Stimulated activated CD8-positive, alpha-beta memory T cell treated with anti-CD3 and anti-CD28 coated beads, Interleukin-7, amount 100 ng/mL, for 4 hours (primary cell): Measurements from ENCODE around the gene BACE2.

Source experiments
- DNase-seq, 2 donors: peaks; one replicate each; pipeline ENCODE4 v3.0.0-alpha.2; 2020; ENCODE audit warnings: low read depth in 2 of 2

BACE2 gene

DNA sequence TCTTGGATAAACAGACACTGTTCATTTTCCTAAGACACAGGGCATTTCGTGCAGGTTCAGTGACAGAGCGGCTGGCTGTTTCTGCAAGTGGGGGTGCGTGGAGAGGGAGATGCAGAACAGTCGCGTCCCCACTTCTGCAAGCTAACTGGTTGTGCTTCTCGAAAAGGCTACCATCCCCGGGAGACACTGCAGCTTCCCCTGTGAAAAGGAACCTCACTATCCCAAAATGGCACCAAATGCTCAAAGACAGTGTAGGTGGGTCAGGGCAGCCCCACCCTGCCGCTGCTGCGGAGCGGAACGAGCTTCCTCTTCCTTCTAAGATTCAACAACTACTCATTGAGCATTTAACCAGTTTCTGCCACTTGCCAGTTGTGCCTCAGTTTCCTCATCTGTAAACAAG lies 19.2 kb upstream of the BACE2 start:
- DNase-seq: no peak

DNA sequence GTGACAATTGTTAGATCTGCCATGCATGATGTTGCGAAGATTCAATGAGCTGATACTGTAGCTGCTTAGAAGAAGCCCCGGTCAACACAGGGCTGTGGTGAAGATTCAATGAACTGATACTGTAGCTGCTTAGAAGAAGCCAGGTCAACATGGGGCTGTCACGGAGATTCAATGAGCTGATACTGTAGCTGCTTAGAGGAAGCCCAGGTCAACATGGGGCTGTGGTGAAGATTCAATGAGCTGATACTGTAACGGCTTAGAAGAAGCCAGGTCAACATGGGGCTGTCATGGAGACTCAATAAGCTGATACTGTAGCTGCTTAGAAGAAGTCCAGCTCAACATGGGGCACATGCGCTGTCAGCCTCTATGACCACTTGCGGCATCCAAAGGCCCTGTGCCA lies 18.8 kb upstream of the BACE2 start:
- no peak for DNase-seq

DNA sequence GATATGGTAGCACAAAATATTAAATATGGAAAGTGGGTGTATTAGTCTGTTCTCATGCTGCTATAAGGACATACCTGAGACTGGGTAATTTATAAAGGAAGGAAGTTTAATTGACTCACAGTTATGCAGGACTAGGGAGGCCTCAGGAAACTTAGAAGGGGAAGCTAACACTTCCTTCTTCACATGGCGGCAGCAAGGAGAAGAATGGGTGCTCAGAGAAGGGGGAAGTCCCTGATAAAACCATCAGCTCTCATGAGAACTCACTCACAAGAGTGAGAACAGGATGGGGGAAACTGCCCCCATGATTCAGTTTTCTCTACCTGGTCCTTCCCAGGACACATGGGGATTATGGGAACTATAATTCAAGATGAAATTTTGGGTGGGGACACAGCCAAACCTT lies 15.8 kb upstream of the BACE2 start:
- no peak for DNase-seq

DNA sequence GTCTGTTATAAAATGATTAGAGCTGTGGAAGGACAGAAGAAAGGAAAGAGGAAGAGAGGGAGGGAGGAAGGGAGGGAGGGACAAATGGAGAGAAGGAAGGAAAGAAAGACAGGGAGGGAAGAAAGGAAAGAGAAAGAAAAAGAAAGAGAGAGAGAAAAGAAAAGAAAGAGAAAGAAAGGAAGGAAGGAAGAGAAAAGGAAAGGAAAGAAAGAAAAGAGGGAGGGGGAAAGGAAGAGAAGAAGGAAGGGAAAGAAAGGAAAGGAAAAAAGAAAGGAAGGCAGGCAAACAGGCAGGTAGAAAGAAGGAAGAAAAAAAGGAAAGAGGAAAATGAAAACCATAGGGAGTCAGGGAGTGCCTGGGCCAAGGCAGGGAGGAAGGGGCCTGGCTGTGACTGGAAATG lies 14.5 kb upstream of the BACE2 start:
- no peak for DNase-seq

DNA sequence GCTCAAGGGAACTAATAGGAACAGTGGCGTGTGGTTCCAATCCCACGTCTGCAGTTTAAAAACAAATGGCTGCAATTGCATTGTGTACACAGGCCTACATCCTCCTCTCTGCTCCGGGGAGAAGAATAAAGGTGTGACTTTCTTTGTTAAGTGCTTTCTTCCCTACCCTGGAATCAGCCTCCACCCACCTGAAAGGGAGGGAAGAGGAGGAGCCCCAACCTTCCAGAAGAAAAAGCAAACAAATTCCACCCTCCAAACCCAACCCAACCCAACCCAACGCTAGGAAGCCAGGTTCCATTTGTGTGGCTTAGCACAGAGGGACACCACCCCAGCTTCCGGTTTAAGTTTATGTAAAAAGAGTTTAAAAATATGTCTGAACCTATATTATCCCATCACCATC lies 11.8 kb upstream of the BACE2 start:
- no peak for DNase-seq

DNA sequence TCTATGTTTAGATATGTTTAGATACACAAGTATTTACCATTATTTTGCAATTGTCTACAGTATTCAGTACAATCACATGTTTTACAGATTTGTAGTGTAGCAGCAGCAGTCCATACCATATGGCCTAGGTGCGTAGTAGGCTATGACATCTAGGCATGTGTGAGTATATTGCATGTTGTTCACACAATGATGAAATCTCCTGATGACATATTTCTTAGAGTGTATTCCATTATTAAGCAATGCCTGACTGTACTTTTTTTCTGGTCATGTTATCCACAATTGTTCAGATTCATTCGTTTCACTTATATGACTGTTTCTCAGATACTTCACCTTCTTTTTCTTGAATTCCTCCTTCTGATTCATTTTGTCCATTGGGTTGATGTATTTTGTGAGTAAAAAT lies 9.9 kb upstream of the BACE2 start:
- DNase-seq: no peak

DNA sequence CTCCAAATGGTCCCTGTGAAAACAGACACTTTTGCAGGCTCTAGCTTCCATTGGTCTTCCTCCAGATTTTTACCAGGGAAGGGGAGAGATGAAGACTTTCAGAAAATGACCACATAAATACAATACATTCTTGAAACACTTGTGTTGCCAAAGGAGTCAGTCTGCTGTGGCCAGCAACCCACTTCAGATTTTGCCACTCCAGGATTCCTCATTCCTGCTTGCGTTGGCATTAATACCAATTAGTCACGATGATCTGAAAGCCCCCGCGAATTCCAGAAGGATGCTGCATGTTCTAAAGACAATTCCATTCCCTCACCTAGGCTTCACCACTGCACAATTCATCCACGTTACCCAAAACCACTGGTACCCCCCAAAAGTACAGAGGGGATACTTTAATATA lies 7.9 kb upstream of the BACE2 start:
- no peak for DNase-seq

DNA sequence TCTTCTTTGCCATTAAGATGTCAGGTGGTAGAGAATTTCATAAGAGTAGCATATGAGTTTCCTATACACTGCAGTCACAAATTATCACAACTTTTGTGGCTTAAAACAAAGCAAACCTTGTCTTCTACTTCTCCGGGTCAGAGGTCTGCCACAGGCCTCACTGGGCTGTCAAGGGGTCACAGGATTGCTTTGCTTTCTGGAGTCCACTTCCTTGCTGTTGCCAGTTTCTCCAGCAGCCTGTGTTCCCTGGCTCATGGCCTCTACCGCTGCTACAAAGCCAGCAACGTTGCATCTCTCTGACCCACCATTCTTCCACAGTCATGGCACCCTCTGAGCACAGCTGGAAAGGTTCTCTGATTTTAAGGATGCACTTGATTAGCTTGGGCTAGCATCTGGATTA lies 6.5 kb upstream of the BACE2 start:
- DNase-seq: no peak

DNA sequence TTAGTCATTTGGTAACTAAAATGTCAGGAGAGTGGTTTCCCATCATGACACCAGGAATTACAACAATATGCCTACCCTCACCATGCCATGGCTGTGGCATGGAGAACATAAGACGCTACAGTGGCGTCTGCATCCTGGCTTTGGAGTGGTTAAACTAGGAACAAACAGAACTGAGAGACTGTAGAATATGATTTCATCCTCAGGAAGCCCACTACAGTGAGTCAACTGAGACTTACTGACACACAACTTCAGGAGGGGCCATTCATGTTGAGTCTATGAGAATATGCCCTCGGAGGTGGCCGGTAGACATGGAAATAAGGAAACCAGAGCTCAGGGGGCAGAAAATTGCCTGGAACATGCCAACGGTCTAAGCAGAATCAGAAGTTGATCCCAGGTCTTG lies 5.9 kb upstream of the BACE2 start:
- DNase-seq: no peak

DNA sequence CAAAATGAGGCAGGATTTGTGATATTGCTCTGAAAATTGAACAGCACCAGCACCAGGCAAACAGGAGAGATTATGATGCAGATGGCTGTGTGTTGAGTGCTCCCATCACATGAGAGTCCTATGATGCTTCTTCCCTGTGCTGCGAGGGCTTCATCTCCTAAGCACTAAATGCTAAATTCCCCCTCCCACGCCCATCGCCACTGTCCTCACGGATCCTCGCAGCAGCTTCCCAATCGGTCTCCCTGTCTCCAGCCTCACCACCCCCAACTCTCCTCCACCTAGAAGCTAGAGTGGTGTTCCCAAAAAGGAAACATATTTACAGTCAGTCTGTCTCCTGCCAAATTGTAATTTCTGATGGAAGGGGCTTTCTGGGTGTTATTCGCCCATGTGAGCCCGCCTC lies 4.9 kb upstream of the BACE2 start:
- no peak for DNase-seq

DNA sequence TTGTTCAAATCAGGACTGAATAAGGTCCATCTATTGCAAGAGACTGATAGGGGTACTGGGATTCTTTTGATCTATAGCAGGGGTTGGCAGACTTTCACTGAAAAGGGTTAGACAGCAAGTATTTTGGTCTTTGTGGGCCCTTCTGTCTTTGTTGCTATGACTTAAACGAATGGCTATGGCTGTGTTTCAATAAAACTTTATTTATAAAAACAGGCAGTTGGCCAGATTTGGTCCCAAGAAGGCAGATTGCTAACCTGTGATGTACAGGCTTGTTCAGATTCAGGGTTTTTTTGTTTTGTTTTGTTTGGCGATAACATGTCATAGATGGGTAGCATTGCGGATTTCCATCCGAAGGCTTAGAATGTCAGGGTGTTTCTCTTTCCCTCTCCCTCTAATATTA lies 3.9 kb upstream of the BACE2 start:
- DNase-seq: no peak

DNA sequence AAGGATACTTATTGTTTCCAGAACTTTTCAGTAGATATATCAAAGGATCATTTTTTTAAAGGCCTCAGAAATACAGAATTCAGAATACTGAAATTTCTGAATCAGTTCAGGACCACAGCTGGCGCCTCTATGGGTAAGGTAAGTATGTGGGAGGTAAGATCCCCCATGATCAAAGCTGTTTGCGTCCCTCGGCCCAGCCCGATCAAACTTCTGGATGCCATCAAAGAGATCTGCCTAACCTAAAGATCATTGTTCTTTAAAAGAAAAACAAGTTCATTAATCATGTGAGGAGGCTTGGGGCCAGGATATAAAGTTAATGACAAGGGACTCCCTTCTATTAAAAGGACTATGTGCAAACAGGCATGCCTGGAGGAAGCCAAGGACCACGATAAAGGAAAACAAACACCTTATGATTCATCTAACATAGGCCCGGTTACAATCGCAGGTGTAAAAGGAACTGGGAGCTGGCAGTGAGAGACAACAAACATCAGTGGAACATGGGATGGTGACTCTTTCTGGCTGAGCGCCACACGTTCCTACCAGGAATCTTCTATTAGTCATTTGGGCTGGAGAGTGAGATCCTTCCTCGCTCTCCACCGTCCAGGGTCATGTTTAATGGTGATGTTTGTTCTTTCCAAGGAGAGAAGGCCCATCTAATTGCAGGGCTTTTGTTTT lies 2.8 kb upstream of the BACE2 start:
- DNase-seq: no peak

DNA sequence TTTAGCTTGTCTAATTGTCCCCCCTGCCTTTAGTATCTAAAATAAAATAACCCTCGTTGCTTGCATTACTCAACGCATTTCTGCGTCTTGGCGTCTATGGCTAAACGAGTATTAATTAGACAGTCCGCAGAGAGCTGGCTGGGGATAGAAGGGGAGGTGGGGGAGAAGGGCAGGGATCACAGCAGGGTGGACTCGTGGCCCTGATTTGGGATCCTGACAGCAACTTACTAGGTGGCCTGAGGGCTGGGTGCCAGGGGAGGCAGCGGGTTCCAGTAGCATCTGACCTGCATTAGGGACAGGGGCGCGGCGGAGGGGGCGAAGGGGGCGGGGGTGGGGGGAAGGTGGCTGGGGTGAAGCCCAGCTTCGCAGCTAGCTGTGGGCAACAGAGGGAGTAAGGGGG lies 1.1 kb upstream of the BACE2 start:
- DNase-seq: no peak

DNA sequence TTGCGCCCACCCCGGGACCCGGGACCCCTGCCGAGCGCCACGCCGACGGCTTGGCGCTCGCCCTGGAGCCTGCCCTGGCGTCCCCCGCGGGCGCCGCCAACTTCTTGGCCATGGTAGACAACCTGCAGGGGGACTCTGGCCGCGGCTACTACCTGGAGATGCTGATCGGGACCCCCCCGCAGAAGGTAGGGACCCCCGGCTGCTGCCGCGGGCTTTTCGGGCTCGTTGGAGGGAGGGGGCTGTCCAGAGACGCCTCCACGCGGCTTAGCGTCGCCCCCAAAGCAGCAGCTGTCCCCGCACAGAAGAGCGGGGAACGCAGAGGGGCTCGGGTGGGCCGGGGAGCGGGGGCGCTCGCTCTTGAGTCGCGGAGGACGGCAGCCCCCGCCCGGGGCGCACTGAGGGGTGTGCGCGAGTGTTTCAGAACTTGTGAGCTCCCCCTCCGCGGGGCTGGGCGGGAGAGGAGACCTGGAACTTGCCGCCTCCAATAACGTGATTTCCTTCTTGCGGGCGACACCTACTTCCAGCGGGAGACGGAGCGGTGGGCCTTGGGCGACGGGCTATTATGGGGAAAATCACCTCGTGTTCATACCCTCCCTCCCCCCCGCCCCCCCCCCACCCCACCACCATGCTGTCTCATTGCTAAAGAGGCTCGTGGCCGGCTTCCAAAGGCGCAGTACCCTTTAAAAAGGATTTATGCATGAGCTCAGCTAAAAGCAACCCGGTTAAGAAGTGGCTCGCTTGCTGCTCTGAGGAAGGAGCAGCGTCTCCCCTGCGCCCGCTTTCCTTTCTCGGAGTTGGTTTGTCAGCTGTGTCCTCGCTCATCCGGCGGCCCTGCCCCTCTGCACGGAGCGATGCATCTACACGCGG lies 664 bp downstream of the BACE2 start:
- DNase-seq: no peak

DNA sequence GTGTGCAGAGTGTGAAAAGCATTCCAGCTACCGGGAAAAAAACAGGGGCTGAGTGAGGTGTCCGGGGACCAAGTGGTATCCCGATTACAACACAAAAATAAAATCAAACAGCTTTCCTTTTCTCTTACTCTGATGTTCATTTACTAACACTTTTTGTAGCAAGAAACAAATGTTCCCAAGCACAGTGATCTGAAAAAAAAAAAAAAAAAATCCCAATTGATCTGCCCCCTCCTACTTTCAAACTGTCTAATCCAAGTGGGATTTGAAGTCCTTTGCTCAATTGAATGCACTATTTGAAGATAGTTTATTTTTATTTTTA lies 1.3 kb downstream of the BACE2 start:
- no peak for DNase-seq

DNA sequence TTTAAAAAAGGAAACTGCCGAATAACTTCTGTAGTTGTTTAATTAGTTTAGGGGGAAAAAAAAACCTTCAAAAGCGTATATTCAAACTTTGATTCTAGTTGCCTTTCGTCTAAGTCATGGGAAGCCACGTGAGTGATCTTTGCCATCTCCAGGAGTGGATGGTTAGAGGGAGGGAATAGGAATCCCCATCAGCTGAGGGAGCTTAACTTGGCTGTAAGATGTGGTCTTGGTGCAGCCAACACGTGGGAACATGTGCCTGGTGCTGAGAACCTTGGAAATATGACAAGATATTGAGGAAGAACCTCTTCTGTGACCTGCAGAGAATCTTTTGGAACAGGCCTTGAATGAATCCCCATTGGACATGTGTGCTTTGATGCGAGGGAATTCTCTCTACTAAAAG lies 1.7 kb downstream of the BACE2 start:
- DNase-seq: no peak

DNA sequence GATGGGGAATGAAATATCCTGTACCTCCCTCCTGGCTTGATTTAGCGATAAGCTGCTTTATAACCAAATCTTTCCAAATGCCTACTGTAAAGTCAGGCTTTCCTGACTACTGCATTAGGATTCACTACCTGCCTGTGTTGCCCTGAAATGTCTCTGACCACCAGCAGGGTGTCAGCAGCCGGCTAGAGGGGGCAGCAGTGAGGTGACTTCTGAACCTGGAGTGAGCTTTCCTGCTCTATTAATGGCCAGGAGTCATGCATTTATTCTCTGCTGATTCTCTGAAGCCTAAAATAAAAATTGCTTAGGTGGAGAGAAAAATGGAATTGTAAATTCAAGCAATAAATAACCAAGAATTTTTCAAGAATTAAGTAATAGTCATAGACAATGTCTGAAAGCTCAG lies 2.5 kb downstream of the BACE2 start:
- DNase-seq: no peak

DNA sequence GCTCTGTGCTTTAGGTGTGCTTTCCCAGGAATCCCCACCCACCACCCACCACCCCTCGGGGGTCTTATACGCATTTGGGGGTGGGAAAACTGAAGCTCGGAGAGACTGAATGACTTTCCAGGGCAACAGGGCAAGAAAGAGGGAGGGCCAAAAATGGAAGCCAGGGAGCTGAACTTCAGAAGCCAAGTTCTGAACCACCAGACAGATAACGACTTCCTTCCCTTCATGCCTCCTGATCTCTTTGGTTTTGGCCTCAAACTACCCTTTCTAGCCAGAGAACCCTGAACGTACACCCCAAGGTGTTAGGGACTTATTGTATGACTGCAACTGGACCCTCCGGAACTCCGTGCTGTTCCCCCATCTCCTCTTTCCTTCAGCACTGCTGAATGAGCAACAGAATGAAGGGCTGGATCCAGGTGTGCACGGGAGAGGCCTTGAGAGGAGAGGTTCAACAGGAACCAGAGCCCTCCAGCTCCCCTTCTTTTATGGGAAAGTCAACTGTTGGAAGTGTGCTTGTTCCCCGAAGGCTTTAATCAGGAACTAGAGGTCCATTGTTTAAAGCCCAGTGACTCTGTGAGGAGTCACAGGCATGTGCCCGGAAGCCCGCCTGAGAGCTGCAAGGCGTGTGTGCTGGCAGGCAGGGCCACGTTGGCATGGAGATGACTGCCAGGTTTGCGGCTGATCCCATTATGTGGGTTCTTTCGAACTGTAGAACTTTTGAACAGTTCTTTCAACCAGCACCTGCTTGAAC lies 3.1 kb downstream of the BACE2 start:
- no peak for DNase-seq

DNA sequence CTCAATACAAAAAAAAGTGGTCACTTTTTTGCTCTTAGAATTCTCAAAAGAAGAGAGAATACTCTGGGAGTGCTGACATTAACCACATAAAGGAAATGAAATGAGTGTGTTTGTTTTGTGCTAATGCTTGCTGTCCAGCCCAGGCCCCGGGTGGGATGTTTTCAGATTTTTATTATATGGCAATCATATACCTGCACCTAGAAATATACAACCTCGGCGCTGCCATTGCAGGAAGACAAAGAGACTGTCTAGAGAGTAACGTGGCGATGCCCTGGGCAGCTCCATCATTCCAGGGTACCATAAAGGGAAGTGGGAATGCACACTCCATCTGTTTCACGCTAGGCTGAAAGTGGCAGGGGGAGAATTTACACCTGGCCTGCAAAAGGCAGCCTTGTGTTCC lies 7.1 kb downstream of the BACE2 start:
- DNase-seq: no peak

DNA sequence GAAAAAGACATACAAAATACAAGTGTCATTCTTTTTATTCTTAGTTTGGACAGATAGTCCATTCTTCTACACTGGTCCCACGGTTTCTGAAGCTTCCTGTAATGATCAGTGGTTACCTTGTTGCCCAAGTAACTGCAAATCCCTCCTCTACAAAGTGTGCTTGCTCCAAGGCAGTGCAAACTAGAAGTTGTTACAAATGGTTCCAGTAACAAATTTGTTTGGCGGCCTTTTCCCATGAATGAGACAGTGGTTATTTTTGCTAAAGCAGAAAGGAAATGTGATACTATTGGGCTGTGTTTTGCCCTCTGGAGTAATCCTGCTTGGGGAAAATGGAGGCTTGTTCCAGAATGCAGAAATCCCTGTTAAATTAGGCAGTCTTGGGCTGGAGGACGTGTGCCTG lies 8.9 kb downstream of the BACE2 start:
- no peak for DNase-seq

DNA sequence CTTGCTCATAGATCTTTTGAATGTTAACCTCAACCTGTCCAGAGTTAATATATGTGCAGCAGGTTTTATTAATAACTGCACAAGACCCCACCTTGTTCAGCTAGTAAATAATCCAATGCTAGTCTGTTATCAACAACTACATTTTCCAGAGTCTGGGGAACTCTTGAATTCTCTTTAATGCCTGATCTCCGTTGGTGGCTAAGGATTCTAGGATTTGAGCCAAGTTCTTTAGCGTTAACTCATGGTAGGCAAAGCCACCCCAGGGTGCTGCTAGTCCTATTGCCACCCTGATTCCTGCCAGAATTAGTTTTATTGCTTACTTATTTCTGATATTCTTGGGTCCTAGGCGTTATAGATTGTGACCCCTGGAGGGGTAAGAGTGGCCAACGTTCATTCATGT lies 12.8 kb downstream of the BACE2 start:
- DNase-seq: no peak

DNA sequence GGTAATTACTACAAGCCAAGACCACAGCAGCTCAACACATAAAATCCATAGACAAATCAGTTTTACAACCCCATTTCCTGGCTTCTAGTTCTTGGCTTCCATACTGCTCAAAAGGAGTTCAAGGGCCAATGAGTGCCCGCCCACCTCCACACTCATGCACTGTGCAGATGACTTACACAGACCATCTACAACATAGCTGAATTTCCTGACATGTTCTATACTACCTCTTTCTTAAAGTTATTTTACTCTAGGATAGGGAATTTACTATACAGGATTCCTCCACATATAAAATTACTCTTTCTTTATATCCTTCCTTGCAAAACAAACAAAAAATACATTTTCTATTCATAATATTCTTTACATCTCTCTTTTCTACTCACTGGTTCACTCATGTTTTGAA lies 14.6 kb downstream of the BACE2 start:
- no peak for DNase-seq

DNA sequence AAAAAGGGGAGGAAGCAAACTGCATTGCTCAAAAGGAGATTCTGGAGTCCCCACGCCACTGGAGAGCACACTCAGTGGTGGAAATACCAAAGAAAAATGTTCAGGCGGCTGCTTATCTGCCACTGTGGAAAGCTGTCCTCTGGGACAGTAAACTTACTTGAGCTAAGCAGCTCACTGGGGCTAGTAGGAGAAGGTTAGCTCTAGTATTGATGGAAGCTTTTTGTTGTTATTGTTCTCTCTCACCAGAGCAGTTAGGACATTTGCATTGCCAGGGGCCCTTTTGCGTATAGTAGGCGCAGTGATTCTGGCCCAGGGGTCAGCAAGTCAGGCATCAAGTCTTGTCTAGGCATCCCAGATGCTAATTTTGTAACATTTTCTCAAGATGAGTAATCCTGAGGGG lies 15.6 kb downstream of the BACE2 start:
- no peak for DNase-seq
